K562 (cell line): ENCODE measurements around the gene ART1.

ENCODE experiments used
- CC2D1A ChIP-seq: fragments of 450-650 bp; IDR thresholded peaks from 2 replicates; pipeline ENCODE4 v1.6.1; 2017; ENCODE audit warnings: mild to moderate bottlenecking
- CTCF ChIP-seq, 3 experiments: IDR thresholded peaks in 2 of 3; conservative IDR thresholded peaks in 1 of 3; 2 replicates each; pipeline ENCODE4 v1.5.1; 2011 to 2012; ENCODE audit warnings: low read length in 3 of 3, mild to moderate bottlenecking in 3 of 3, control low read depth in 2 of 3, improper control_type of control experiment in 1 of 3, inconsistent platforms in 1 of 3, low read depth in 1 of 3, mixed read lengths in 1 of 3, moderate library complexity in 1 of 3; ENCODE audit not compliant: insufficient read depth in 2 of 3
- POLR2A ChIP-seq: fragments of 450-650 bp; conservative IDR thresholded peaks from 2 replicates; pipeline ENCODE4 v1.6.1; 2016
- POLR2AphosphoS5 ChIP-seq: IDR thresholded peaks from 2 replicates; pipeline ENCODE4 v1.6.1; 2011; ENCODE audit warnings: mild to moderate bottlenecking, low read depth, low read length, moderate library complexity; ENCODE audit not compliant: control insufficient read depth, insufficient read depth
- ZBTB1 ChIP-seq: sonication (generic); formaldehyde crosslinking; IDR thresholded peaks from 2 replicates; pipeline ENCODE4 v1.8.1; 2023; ENCODE audit warnings: missing genetic modification reagents, low read depth, mild to moderate bottlenecking, borderline replicate concordance

DNA sequence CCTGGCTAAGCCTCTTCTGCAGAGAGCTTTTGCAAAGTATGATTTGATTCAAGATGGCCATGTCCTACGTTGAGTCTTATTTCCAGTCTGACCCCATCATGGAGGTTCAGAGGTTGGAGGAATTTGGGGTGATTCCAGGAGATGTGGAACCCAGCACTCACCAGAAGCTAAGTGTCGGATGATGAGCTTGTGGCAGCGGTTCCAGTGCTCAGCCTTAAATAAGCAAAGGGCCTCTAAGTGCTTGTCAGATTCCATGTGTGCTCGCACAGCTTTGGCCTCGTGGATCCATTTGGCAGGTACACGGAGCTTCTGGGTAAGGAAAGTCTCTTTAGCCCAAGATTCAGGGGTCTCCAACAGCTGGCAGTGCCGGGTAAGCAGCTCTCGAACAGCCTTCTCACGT lies 38.1 kb downstream of the ART1 start:
- TF ChIP-seq CTCF (IDR thresholded peaks at IDR 0.05 in 2 of 3, conservative IDR thresholded peaks at IDR 0.05 in 1 of 3; ENCODE audit: insufficient read depth in 2 of 3, low read depth in 1 of 3, low read length in 3 of 3) (peak in 2 of 3 experiments; percentile 10 to 34; a peak in 1 of 6 replicates), POLR2AphosphoS5 (no peak), POLR2A (no peak), ZBTB1 (CRISPR knock-in tag) (no peak), CC2D1A (no peak)
